Esophagus muscularis mucosa (tissue), 4 donors: Measurements from ENCODE around the gene DNM3. TPM values are rescaled to one million over a fixed set of nuclear protein-coding genes. Genes with fewer than 3 reads are reported as not detected.

Experiments
- DNase-seq: peaks from one replicate; pipeline ENCODE4 v3.0.0-alpha.2; 2017; ENCODE audit errors: extremely low spot score
- H3K27ac ChIP-seq, 4 donors: fragments of 200-600 bp; sonication (generic); replicated peaks in 1 of 4; 1 replicate in 3 of 4; 2 replicates in 1 of 4; pipeline ENCODE4 v1.5.1; 2016 to 2019; ENCODE audit warnings: mild to moderate bottlenecking in 1 of 4
- H3K27me3 ChIP-seq, 4 donors: fragments of 200-600 bp; sonication (generic); one replicate each; pipeline versions ENCODE4 v1.5.1 to v1.6.0; 2016 to 2019
- H3K36me3 ChIP-seq, 4 donors: fragments of 200-600 bp; sonication (generic); one replicate each; pipeline ENCODE4 v1.5.1; 2016 to 2019
- H3K4me1 ChIP-seq, 4 donors: fragments of 200-600 bp; sonication (generic); one replicate each; pipeline ENCODE4 v1.5.1; 2016 to 2019
- H3K4me3 ChIP-seq, 4 donors: fragments of 200-600 bp; sonication (generic); 1 replicate in 2 of 4; 2 replicates in 2 of 4; pipeline ENCODE4 v1.5.1; 2016 to 2019; ENCODE audit warnings: mild to moderate bottlenecking in 4 of 4, moderate library complexity in 1 of 4
- H3K9me3 ChIP-seq, 4 donors: fragments of 200-600 bp; sonication (generic); 1 replicate in 3 of 4; 2 replicates in 1 of 4; pipeline ENCODE4 v1.5.1; 2016 to 2019
- EP300 ChIP-seq: sonication (generic); formaldehyde crosslinking; IDR thresholded peaks from one replicate; pipeline ENCODE4 v1.6.1; 2017; ENCODE audit warnings: antibody characterized with exemption
- POLR2A ChIP-seq: fragments of 450-650 bp; IDR thresholded peaks from one replicate; pipeline ENCODE4 v1.6.1; 2017; ENCODE audit warnings: antibody characterized with exemption, moderate library complexity, mild to moderate bottlenecking, low read depth
- POLR2AphosphoS5 ChIP-seq, 2 donors: sonication (generic); formaldehyde crosslinking; IDR thresholded peaks; one replicate each; pipeline ENCODE4 v1.6.1; 2017; ENCODE audit warnings: antibody characterized with exemption in 2 of 2
- WGBS: methylation state at CpG from one replicate; pipeline ENCODE4 v1.1.5; 2018; 5-methylcytosine and 5-hydroxymethylcytosine counted together
- intact Hi-C: fragments of 100-400 bp; cut with DNase I; formaldehyde crosslinking; loops from one replicate; pipeline ENCODE4 v1.15.1; 2023
- total RNA-seq, 4 donors: library from RNA; depleted of rRNA; stranded (reverse); fragments of >200 nt; gene quantifications; one replicate each; pipeline versions ENCODE4 v1.1.0 to v1.2.1, GENCODE V29; 2016
- TF ChIP-seq, protein P1 (sequence below), 3 experiments: fragments of 200-600 bp in 2 of 3; fragments of 450-650 bp in 1 of 3; sonication (generic) in 2 of 3; IDR thresholded peaks; one replicate each; pipeline ENCODE4 v1.5.1; 2017 to 2019; ENCODE audit warnings: antibody characterized with exemption in 3 of 3, mild to moderate bottlenecking in 2 of 3, moderate library complexity in 1 of 3

DNM3 gene
- total RNA-seq, 4 donors from 2014 or later, result 3.3 to 6.4 (median 3.9) TPM

DNA sequence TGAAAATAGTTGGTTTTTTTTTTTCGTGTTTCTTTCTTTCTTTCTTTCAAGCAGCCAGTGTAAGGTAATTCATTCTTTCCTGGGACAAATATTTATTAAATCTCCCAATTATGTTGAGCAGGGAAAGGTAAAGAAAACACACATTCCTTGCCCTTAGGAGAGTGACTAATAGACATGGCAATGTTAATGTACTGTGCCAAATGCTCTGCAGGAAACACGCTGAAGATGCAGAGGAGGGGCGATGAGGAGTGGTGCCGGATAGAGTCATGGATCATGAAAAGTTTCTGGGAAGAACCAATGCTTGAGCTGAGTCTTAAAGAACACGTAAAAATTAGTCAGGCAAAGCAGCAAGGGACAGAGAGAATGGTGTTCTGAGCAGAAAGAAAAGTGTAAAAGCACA is 199.2 kb downstream of the DNM3 start:
- WGBS, result 69% methylated on average over 5 of the region's 5 CpGs
- intact Hi-C loops, result loop anchor here (2.0 kb wide), 1 partner anchor 360 kb away; no protein-coding TSS in a partner anchor
- Histone ChIP-seq H3K36me3 (peaks cover 0 to 6% (median 1%) of the 10 kb centered on the region in 4 donors), H3K9me3 (no peaks in the 10 kb centered on the region), H3K4me1 (no peaks in the 10 kb centered on the region), H3K27me3 (no peaks in the 10 kb centered on the region), H3K27ac (no peak overlapping the region), H3K4me3 (no peak overlapping the region)
- TF ChIP-seq POLR2A, result no peak
- TF ChIP-seq EP300, result no peak
- TF ChIP-seq, protein P1, sequence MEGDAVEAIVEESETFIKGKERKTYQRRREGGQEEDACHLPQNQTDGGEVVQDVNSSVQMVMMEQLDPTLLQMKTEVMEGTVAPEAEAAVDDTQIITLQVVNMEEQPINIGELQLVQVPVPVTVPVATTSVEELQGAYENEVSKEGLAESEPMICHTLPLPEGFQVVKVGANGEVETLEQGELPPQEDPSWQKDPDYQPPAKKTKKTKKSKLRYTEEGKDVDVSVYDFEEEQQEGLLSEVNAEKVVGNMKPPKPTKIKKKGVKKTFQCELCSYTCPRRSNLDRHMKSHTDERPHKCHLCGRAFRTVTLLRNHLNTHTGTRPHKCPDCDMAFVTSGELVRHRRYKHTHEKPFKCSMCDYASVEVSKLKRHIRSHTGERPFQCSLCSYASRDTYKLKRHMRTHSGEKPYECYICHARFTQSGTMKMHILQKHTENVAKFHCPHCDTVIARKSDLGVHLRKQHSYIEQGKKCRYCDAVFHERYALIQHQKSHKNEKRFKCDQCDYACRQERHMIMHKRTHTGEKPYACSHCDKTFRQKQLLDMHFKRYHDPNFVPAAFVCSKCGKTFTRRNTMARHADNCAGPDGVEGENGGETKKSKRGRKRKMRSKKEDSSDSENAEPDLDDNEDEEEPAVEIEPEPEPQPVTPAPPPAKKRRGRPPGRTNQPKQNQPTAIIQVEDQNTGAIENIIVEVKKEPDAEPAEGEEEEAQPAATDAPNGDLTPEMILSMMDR (IDR thresholded peaks at IDR 0.05), result no peak
- TF ChIP-seq POLR2AphosphoS5 (IDR thresholded peaks at IDR 0.05), result no peak
- DNase-seq, result no peak

DNA sequence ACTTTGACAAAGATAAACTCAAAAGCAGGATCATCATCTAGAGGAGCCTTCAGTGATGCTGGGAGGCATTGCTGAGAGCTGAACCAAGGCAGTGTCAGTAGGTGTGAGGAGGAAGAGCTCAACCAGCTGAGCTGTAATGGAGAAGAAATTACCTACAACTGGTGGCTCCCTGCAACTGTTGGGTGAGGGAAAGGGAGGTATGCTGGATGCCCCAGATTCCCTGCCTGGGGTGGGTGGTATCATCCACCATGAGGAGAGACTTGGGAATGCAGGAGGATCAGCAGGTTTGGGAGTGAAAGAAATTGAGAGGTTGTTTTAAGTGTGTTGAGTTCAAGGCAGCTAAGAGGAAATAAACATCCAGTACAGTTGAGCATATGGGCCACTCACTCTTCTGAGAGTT is 199.8 kb downstream of the DNM3 start:
- H3K36me3 ChIP-seq, result peaks cover 0 to 6% (median 1%) of the 10 kb centered on the region in 4 donors
- intact Hi-C loops, result loop anchor here (2.0 kb wide), 1 partner anchor 360 kb away; no protein-coding TSS in a partner anchor
- H3K4me1 ChIP-seq, result no peaks in the 10 kb centered on the region
- no peak for TF ChIP-seq EP300
- TF ChIP-seq POLR2A, result no peak
- no peak for TF ChIP-seq POLR2AphosphoS5 (IDR thresholded peaks at IDR 0.05)
- TF ChIP-seq, protein P1 (IDR thresholded peaks at IDR 0.05), result no peak
- DNase-seq, result no peak
- no peak overlapping the region for H3K27ac ChIP-seq
- H3K9me3 ChIP-seq, result no peaks in the 10 kb centered on the region
- no peak overlapping the region for H3K4me3 ChIP-seq
- H3K27me3 ChIP-seq, result no peaks in the 10 kb centered on the region

DNA sequence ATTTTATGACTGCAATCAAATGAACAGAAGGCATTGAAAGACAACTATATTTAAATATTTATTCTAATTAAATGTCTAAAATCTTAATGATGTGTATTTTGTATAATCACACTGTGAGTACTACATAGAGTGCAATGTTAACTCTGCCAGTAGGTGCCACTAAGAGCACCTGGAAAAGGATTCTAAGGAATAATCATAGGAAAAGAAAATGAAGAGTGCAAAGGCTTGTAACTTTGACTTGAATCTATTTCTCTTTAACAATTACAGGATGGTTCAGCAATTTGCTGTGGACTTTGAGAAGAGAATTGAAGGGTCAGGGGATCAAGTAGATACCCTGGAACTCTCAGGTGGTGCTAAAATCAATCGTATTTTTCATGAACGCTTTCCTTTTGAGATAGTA is 200.4 kb downstream of the DNM3 start:
- TF ChIP-seq, protein P1 (IDR thresholded peaks at IDR 0.05), result peak; percentile 44 to 51 (median 47)
- TF ChIP-seq POLR2A (no peak), EP300 (no peak)
- Histone ChIP-seq H3K36me3 (peaks cover 0 to 6% (median 1%) of the 10 kb centered on the region in 4 donors), H3K4me1 (no peaks in the 10 kb centered on the region), H3K27ac (no peak overlapping the region), H3K27me3 (no peaks in the 10 kb centered on the region), H3K9me3 (no peaks in the 10 kb centered on the region), H3K4me3 (no peak overlapping the region)
- DNase-seq, result no peak
- intact Hi-C loops, result loop anchor here (2.0 kb wide), 1 partner anchor 359 kb away; no protein-coding TSS in a partner anchor
- WGBS, result 72% methylated on average over 2 of the region's 2 CpGs

DNA sequence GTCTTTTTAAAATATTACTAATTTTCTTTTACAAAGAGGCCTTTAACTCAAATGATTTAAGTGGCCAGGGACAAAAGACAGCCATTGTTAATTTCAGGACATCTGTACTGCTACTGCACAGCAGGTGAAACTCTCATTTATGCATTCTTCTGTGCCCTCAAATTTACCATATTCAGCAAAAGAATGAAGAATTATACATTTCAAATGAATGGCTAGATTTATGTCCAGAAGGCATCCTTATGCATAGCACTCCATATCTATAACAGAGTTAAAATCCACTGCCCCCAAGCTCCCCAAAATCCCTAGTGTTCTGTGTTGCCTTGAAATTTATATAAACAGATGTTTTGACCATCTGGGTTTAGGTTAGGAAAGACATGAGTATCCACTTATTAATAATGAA is 202.6 kb downstream of the DNM3 start:
- intact Hi-C loops, result no loop called here
- H3K36me3 ChIP-seq, result peaks cover 0 to 7% (median 3%) of the 10 kb centered on the region in 4 donors
- no peaks in the 10 kb centered on the region for H3K9me3 ChIP-seq
- no peak overlapping the region for H3K27ac ChIP-seq
- H3K4me1 ChIP-seq, result no peaks in the 10 kb centered on the region
- TF ChIP-seq, protein P1 (IDR thresholded peaks at IDR 0.05), result no peak
- TF ChIP-seq POLR2A (no peak), EP300 (no peak), POLR2AphosphoS5 (IDR thresholded peaks at IDR 0.05) (no peak)
- H3K27me3 ChIP-seq, result no peaks in the 10 kb centered on the region
- H3K4me3 ChIP-seq, result no peak overlapping the region
- DNase-seq, result no peak

DNA sequence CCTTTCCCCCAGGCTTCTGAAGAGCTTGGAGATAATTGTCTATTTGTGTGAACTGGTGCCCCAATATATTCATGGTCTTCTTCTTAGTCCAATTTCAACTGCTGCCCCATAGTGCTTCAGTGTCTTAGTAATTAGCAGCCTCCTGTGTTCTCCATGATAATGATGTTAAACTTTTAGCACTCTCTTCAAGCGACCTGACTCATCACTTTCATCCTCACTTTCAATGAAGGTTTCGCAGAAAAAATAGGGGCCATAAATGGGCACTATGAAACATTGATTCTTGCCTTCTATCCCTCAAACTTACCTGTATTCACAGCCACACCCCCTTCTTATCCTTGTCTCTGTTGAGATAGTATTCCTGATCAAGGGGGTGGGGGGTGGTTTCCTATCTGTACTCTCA is 210.6 kb downstream of the DNM3 start:
- WGBS, result 92% methylated on average over 2 of the region's 2 CpGs
- peaks cover 0 to 10% (median 0%) of the 10 kb centered on the region in 4 donors for H3K36me3 ChIP-seq
- H3K4me3 ChIP-seq, result no peak overlapping the region
- H3K4me1 ChIP-seq, result no peaks in the 10 kb centered on the region
- intact Hi-C loops, result no loop called here
- H3K9me3 ChIP-seq, result no peaks in the 10 kb centered on the region
- TF ChIP-seq POLR2AphosphoS5 (IDR thresholded peaks at IDR 0.05) (no peak), EP300 (no peak), POLR2A (no peak)
- TF ChIP-seq, protein P1 (IDR thresholded peaks at IDR 0.05), result no peak
- no peak overlapping the region for H3K27ac ChIP-seq
- H3K27me3 ChIP-seq, result no peaks in the 10 kb centered on the region
- no peak for DNase-seq
